ENCODE results near the gene TMEM200B.

TMEM200B gene

DNA sequence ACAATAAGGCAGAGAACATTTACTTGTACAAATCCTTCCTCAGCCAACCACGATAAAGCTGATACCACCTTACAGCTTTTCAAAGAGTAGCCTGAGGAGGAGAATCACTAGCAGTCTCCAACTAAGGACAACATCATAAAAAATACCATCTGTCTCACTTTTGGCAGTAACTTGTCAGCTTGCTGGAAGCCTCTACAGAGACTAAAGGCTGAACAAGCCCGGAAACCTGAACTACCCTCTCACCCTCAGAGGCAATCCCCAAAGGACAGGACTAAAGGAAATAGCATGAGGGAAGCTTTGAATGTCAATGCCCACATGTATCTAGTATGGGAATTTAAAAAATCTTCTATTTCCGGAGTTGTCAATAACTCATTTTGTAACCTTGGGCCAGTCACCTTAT, 47.4 kb upstream of the TMEM200B start (continued):
- peak; percentile 62 for TF ChIP-seq ZNF18 (tag by site-specific recombination; IDR thresholded peaks at IDR 0.05)
- TF ChIP-seq, protein P1, sequence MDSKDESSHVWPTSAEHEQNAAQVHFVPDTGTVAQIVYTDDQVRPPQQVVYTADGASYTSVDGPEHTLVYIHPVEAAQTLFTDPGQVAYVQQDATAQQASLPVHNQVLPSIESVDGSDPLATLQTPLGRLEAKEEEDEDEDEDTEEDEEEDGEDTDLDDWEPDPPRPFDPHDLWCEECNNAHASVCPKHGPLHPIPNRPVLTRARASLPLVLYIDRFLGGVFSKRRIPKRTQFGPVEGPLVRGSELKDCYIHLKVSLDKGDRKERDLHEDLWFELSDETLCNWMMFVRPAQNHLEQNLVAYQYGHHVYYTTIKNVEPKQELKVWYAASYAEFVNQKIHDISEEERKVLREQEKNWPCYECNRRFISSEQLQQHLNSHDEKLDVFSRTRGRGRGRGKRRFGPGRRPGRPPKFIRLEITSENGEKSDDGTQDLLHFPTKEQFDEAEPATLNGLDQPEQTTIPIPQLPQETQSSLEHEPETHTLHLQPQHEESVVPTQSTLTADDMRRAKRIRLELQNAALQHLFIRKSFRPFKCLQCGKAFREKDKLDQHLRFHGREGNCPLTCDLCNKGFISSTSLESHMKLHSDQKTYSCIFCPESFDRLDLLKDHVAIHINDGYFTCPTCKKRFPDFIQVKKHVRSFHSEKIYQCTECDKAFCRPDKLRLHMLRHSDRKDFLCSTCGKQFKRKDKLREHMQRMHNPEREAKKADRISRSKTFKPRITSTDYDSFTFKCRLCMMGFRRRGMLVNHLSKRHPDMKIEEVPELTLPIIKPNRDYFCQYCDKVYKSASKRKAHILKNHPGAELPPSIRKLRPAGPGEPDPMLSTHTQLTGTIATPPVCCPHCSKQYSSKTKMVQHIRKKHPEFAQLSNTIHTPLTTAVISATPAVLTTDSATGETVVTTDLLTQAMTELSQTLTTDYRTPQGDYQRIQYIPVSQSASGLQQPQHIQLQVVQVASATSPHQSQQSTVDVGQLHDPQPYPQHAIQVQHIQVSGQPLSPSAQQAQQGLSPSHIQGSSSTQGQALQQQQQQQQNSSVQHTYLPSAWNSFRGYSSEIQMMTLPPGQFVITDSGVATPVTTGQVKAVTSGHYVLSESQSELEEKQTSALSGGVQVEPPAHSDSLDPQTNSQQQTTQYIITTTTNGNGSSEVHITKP (tag by site-specific recombination; IDR thresholded peaks at IDR 0.05): 0 out of 2 replicates have a peak, but pooled peaks have one; percentile 16
- no peak for TF ChIP-seq ZNF544 (tag by site-specific recombination; IDR thresholded peaks at IDR 0.05)

GRCh38 chr1:29169976-29170375, 46.3 kb upstream of the TMEM200B start:
- peaks cover 7% of the 10 kb centered on the region for H3K4me1 ChIP-seq (ENCODE audit: control insufficient read depth, insufficient read depth, low read length)
- no peak overlapping the region for H3K27ac ChIP-seq (ENCODE audit: extremely low read depth, low read depth, low read length)
- peaks cover 3 to 64% of the 10 kb centered on the region in 2 experiments for H3K36me3 ChIP-seq (ENCODE audit: control insufficient read depth in 2 of 2, insufficient read depth in 1 of 2, low read length in 2 of 2)
- H3K4me3 ChIP-seq (ENCODE audit: low read depth, low read length): no peak overlapping the region
- H3K9me3 ChIP-seq (ENCODE audit: control insufficient read depth, insufficient read depth, low read depth, low read length): no peaks in the 10 kb centered on the region
- ChIA-PET POLR2A (interaction anchor here (0.6 to 4.2 kb wide), 3 partner anchors 8 to 46 kb away, joined by 3 to 30 read pairs (median 3); partner anchors contain the start of gene SRSF4), CTCF (interaction anchor here (0.9 to 1.5 kb wide), 2 partner anchors 12 to 38 kb away, joined by 3 to 6 read pairs; no protein-coding TSS in a partner anchor)
- TF ChIP-seq PRDM1 (tag by site-specific recombination; IDR thresholded peaks at IDR 0.05) (peak; percentile 37; the same call in 1 of the 2 replicates), ZNF423 (tag by site-specific recombination; IDR thresholded peaks at IDR 0.05) (no peak)

- Histone ChIP-seq H3K9me3 (ENCODE audit: control insufficient read depth, insufficient read depth, low read depth, low read length) (no peaks in the 10 kb centered on the region), H3K4me1 (ENCODE audit: control insufficient read depth, insufficient read depth, low read length) (peaks cover 7% of the 10 kb centered on the region), H3K27ac (ENCODE audit: extremely low read depth, low read depth, low read length) (no peak overlapping the region), H3K36me3 (ENCODE audit: control insufficient read depth in 2 of 2, insufficient read depth in 1 of 2, low read length in 2 of 2) (peaks cover 3 to 82% of the 10 kb centered on the region in 2 experiments), H3K4me3 (ENCODE audit: low read depth, low read length) (no peak overlapping the region)
- ChIA-PET CTCF (interaction anchor here (1.0 kb wide), 1 partner anchor 14 kb away, joined by 4 read pairs; the partner anchor contains the start of gene SRSF4), POLR2A (interaction anchor here (0.6 to 3.1 kb wide), 4 partner anchors 13 to 217 kb away, joined by 3 to 16 read pairs (median 4); partner anchors contain the start of gene SRSF4)
- TF ChIP-seq, protein P2, sequence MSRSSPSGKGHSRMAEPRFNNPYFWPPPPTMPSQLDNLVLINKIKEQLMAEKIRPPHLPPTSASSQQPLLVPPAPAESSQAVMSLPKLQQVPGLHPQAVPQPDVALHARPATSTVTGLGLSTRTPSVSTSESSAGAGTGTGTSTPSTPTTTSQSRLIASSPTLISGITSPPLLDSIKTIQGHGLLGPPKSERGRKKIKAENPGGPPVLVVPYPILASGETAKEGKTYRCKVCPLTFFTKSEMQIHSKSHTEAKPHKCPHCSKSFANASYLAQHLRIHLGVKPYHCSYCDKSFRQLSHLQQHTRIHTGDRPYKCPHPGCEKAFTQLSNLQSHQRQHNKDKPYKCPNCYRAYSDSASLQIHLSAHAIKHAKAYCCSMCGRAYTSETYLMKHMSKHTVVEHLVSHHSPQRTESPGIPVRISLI (tag by site-specific recombination; IDR thresholded peaks at IDR 0.05): peak; percentile 91
- no peak for TF ChIP-seq PATZ1 (tag by site-specific recombination; IDR thresholded peaks at IDR 0.05)
Measured at GRCh38 chr1:29167904-29168303, 44.2 kb upstream of the TMEM200B start.

GRCh38 chr1:29166291-29166878, 42.7 kb upstream of the TMEM200B start:
- no peaks in the 10 kb centered on the region for H3K9me3 ChIP-seq (ENCODE audit: control insufficient read depth, insufficient read depth, low read depth, low read length)
- peaks cover 7% of the 10 kb centered on the region; the same call in 1 of the 2 replicates for H3K4me1 ChIP-seq (ENCODE audit: control insufficient read depth, insufficient read depth, low read length)
- H3K4me3 ChIP-seq (ENCODE audit: low read depth, low read length): no peak overlapping the region
- ChIA-PET POLR2A (interaction anchor here (0.6 to 3.1 kb wide), 2 partner anchors 14 to 23 kb away, joined by 3 to 16 read pairs; partner anchors contain the start of gene SRSF4), CTCF (interaction anchor here (0.6 to 1.2 kb wide), 4 partner anchors 12 to 1697 kb away, joined by 3 to 5 read pairs (median 3); partner anchors contain the start of gene SRSF4)
- peaks cover 3 to 89% of the 10 kb centered on the region in 2 experiments for H3K36me3 ChIP-seq (ENCODE audit: control insufficient read depth in 2 of 2, insufficient read depth in 1 of 2, low read length in 2 of 2)
- 0 out of 2 replicates have a peak, but pooled peaks have one; percentile 46 for TF ChIP-seq ZNF600 (tag by site-specific recombination; IDR thresholded peaks at IDR 0.05)
- TF ChIP-seq, protein P3, sequence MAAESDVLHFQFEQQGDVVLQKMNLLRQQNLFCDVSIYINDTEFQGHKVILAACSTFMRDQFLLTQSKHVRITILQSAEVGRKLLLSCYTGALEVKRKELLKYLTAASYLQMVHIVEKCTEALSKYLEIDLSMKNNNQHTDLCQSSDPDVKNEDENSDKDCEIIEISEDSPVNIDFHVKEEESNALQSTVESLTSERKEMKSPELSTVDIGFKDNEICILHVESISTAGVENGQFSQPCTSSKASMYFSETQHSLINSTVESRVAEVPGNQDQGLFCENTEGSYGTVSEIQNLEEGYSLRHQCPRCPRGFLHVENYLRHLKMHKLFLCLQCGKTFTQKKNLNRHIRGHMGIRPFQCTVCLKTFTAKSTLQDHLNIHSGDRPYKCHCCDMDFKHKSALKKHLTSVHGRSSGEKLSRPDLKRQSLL (tag by site-specific recombination; IDR thresholded peaks at IDR 0.05): no peak
- no peak overlapping the region for H3K27ac ChIP-seq (ENCODE audit: extremely low read depth, low read depth, low read length)

Measured in HEK293 (cell line).